Stimulated activated CD8-positive, alpha-beta memory T cell treated with anti-CD3 and anti-CD28 coated beads, Interleukin-4, amount 100 ng/mL, for 1 hour (primary cell): Measurements from ENCODE around the gene HEY2.
"Not testable (repeated sequence)": the region's sequence is repeated elsewhere in the genome, so short reads cannot be mapped to it uniquely, and the experiment has no call there.

Experiments used
- DNase-seq, 2 donors: peaks; one replicate each; pipeline ENCODE4 v3.0.0-alpha.2; 2020; ENCODE audit warnings: low read depth in 2 of 2, low spot score in 1 of 2

HEY2 gene

DNA sequence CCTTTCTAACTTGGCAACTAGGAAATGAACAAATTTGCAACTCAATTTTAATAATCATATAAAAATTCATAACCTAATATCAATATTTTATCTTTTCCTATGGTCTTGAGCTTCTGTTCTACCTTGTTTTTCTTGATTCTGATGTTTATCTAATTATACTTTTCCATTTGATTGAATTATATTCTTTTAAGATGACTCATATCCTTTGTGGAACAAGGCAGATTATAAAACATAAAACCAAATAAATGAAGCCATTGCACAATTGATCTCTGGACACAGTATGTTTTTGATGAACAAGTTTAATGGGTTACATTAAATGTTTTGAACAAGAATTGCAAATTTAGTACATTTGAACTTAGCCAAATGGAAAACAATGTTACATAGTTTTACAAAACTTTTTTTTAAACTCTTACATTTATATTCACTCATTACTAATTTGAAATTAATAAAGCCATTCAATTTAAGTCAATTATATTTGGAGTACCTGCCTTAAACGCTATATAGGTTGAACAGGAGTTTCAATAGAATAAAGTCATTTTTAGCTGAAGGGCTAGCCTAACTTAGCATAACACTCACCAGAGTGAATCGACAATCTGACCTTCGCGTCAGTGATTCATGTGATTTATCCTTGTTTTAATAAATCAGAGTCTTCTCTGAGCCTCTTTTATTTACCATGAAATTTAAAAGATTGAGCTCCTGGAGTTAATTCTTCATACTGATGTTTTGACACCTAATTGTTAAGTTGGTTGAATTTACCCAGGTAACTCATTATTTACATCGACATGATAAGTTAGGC, 45.1 kb downstream of the HEY2 start:
- DNase-seq: no peak

DNA sequence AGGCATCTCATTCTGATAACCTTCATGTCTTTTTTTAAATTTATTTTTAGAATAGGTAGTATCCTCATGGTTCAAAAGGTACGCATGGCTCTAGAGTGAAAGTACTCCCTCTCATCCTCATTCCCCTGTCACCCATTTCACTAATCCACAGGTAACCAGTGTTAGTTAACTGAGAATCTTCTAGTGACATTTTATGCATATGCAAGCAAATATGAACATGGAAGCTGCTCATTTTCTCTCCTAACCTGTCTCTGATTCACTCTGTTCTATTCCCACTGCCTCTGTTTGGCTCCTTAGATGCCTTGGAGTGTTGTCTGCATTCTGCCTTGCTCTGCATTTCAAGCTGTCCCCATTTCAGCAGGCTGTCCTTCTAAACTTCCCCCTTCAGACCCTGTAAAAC, 45.9 kb downstream of the HEY2 start:
- DNase-seq: no peak

DNA sequence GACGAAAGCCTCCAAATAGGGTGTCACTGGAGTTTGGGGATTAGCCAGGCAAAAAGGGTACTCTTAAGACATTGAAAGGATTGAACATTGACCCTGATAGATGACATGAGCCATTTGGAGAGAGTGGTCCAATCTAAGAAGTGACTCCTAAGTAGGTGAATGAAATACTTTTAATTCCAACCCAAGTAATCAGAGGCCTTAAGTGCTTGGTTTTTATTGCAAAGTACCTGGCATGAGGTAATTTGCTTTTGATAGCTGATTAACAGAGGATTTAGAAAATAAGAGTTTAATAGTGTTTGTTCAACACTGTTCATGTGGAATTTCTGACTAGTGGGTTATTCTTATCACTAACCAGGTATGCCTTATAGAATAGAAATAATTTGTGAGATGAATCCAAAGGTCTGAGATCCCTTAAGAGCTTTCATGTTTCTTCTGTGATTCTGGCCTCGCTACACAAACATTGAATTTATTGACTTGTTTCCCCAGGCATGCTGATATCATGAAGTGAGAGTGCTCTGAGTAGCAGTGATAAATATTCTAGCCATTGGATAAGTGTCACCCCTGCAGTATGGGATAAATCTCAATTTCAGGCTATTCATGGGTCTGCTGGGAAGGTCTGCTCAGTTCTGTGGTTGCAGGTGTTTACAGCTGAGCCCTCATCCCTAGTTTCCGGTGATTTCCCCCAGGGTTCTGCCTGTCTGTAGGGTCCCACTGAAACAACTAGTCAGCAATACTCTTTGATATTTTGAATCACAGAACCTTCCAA, 47.9 kb downstream of the HEY2 start:
- no peak for DNase-seq

- no peak for DNase-seq
Measured at GRCh38 chr6:125797886-125798444, 48.5 kb downstream of the HEY2 start.

DNA sequence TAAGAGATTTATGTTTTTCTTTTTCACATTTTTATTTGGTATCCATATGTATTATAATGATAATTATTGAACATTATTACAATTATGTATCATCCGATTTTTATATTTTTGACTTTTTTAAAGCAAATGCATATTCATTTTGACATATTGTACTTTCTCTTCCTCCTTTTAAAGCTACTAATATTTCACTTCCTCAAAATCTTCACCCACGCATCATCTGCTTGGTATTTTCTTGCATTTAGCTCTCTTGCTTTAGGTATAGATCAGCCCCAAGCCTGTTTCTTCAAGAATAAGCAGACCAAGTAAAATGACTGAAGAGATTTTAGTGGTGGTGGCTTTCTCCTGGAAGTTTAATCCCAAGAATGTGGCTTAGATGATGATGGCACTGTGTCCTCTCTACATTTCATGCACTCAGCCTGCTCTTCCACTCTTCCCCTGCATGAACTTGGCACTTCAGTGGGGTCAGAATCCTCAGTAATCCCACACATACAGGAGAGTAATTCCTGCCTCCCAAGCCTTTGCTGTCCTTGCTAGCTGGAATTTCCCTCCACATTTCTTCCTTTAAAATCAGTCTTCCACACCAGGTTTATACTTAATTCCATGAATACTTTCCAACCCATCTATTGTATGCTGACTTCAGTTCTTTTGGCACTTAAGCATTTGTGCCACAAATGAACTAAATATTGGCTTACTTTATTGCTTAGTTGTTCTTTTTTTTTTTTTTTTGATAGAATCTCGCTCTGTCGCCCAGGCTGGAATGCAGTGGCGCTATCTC, 49.5 kb downstream of the HEY2 start:
- DNase-seq: no peak

DNA sequence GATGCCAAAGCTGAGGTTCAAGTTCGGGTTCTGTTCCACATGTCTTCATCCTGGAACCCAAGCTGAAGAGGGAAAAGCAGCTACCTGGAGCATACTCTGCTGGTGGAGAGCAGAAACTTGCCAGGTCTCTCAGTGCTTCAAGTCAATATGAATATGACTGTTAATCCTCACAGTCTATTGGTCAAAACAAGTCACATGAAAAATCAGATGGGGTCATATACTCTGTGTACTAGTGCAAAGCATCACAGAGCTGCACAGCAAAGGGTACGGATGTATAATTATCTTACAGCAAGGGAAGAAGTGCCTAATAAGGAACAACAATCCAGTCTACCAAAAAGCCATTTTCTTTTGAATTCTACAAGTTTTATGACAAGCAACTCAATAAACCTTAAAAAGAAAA, 53.0 kb downstream of the HEY2 start:
- DNase-seq: no peak

DNA sequence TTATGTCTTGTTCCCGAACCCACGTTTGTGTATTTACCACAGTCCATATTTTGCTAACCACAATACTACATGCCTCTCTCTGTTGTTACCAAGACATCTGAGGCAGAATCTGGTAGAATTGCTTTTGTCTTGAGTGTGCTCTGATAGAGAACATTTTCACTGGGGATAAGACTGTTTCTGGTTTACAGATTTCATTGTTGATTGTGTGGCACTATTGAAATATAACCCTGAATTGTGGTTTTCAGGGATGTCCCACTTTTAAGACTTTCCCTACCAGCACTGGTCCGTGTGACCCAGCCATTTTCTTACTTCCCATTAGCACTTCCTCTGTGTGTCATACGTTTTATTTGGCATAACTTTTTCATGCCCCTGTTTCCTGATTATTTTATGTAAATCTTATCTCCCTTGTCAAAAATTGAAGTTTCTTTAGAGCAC, 53.5 kb downstream of the HEY2 start:
- DNase-seq: no peak

DNA sequence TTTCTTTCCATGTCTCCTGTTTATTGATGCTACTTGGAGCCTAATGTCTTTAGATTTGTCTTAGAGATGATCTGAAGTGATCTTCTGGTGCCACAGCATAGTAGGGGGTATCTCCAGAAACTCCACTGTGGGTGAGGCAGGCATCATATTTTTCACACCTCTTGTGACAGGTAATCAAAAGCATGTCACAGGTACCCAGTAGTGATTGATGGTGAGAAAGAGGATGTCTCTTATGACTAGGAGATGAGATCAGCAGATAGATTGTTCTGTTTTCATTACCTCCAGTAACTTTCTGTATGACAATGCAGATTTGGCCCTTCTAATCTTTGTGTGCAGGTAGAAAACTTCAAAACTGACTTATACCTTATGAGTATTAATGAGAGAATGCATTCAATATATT, 54.8 kb downstream of the HEY2 start:
- no peak for DNase-seq

DNA sequence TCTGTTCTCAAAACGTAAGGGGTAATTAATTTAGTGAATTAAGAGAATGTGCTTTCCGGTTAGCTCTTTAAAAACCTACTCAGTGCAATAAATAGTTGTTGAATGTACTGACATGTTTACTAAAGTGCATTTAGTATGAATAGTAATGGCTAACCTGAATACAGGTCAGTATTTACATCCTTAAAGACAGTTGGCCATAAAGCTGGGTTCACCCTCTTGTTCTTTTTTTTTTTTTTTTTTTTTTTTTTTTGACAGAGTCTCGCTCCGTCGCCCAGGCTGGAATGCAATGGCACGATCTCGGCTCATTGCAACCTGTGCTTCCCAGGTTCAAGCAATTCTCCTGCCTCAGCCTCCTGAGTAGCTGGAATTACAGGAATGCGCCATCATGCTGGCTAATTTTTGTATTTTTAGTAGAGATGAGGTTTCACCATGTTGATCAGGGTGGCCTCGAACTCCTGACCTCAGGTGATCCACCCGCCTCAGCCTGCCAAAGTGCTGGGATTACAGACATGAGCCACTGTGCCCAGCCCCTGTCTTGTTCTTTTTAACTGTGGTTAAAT, 55.5 kb downstream of the HEY2 start:
- DNase-seq: not testable (repeated sequence)

GRCh38 chr6:125806813-125807212, 57.4 kb downstream of the HEY2 start:
- no peak for DNase-seq

DNA sequence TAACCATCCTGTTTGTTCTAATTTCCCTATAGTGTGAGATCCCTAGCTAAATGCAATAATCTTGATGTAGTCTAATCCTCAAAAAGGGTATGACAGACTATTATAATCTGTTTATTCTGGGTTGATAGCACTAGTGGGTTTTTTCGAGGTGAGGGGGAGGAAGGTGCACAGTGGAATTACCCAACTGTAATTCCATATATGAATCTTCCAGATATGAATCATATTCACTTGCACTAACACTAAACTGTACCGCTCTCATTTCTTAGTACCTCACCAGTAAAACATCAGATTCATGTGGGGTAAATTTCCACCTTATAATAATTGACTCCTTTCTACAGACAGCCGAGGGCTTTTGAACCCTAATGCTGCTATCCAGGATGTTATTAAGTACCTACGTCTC, 57.9 kb downstream of the HEY2 start:
- no peak for DNase-seq

GRCh38 chr6:125808060-125808459, 58.6 kb downstream of the HEY2 start:
- DNase-seq: no peak

- no peak for DNase-seq
Measured at GRCh38 chr6:125808591-125808990, 59.2 kb downstream of the HEY2 start.

DNA sequence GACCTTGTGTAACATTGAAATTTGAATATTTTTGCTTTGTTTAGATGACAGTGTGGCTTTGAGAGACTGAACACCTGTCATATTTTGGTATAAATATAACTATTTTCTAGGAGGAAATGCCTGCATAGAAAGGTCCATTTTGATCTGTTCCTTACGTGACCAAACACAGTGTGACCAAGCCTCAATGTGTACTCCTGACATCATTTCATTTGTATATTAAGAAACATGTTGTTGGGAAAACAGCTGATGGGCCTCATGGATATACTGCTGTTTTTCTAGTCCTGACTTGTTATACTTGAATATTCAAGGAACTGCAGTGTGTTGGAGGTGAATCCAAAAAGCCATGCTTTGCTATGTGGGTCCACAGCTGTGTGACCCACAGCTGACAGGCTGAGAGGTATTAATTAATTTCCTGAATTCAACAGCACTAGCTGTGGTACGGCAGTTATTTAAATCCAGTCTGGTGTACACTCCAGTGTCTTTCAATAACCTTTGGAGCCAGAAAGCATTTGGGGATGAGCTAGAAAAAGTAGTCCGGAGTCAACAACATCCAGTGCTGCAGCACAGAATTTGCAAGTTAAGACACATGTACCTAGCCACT, 60.2 kb downstream of the HEY2 start:
- no peak for DNase-seq

DNA sequence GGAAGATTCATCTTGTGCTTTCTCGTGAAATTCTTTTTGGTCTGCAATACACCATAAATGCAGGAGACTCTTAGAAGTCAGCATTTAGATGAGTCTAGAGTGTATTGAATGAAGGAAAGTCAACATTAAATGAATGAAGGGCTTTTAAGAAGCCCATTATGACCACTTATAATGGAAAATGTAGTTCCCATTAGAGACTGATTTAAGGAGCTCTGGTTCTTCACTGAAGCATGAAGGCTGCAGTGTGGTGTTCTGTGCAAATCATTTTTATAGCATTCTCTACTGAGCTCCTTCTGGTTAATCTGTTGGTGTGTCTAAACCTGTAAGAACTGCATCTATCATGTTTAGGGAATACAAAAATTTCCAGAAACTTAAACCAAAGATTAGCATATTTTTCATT, 61.0 kb downstream of the HEY2 start:
- no peak for DNase-seq
